Measurements from ENCODE around the gene ARRB1. TPM values are rescaled to one million over a fixed set of nuclear protein-coding genes. Genes with fewer than 3 reads are reported as not detected.
"Not testable (repeated sequence)": the region's sequence is repeated elsewhere in the genome, so short reads cannot be mapped to it uniquely, and the experiment has no call there.

The ARRB1 gene
- total RNA-seq, 1 donor from 2014 or later = 9.3 TPM

- DNase-seq (ENCODE audit: low spot score) = no peak
- no peak for ATAC-seq
Measured at GRCh38 chr11:75277991-75278790, 73.3 kb downstream of the ARRB1 start.

GRCh38 chr11:75277211-75277805 lies 74.2 kb downstream of the ARRB1 start:
- no peak for ATAC-seq
- DNase-seq (ENCODE audit: low spot score) = peak; percentile 37

GRCh38 chr11:75276686-75277085 lies 74.8 kb downstream of the ARRB1 start:
- DNase-seq (ENCODE audit: low spot score) (peak; percentile 27), ATAC-seq (no peak)

GRCh38 chr11:75276186-75276585 lies 75.3 kb downstream of the ARRB1 start:
- ATAC-seq (no peak), DNase-seq (ENCODE audit: low spot score) (no peak)

DNA sequence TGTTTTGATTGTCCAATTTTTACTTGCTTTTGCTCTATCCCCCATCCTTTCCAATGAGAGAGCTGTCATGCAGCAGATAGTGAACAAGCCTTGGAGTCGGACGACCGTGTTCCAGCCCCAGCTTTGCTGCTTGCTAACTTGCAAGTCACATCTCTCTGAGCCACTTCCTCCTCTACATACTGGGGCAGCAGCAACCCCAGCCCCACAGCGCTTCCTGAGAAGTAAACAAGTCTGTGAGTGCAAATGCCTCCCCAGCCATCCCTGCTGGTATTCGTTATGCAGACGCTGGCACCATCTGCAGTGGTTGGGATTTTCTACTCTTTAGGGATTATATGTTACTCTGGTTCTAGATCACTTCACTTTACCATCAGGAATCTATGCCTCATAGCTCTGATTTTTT lies 75.9 kb downstream of the ARRB1 start:
- ATAC-seq (peak; percentile 23), DNase-seq (ENCODE audit: low spot score) (peak; percentile 48)

DNA sequence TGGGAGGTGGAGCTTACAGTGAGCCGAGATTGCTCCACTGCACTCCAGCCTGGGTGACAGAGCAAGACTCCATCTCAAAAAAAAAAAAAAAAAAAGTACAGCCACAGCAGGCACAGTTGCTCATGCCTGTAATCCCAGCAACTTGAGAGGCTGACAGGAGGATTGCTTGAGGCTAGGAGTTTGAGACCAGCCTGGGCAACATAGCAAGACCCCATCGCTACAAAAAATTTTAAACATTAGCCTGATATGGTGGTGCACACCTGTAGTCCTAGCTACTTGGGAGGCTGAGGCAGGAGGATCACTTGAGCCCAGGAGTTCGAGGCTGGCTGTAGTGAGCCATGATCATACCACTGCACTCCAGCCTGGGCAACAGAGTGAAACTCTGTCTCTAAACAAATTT lies 76.7 kb downstream of the ARRB1 start:
- not testable (repeated sequence) for DNase-seq (ENCODE audit: low spot score); ATAC-seq

DNA sequence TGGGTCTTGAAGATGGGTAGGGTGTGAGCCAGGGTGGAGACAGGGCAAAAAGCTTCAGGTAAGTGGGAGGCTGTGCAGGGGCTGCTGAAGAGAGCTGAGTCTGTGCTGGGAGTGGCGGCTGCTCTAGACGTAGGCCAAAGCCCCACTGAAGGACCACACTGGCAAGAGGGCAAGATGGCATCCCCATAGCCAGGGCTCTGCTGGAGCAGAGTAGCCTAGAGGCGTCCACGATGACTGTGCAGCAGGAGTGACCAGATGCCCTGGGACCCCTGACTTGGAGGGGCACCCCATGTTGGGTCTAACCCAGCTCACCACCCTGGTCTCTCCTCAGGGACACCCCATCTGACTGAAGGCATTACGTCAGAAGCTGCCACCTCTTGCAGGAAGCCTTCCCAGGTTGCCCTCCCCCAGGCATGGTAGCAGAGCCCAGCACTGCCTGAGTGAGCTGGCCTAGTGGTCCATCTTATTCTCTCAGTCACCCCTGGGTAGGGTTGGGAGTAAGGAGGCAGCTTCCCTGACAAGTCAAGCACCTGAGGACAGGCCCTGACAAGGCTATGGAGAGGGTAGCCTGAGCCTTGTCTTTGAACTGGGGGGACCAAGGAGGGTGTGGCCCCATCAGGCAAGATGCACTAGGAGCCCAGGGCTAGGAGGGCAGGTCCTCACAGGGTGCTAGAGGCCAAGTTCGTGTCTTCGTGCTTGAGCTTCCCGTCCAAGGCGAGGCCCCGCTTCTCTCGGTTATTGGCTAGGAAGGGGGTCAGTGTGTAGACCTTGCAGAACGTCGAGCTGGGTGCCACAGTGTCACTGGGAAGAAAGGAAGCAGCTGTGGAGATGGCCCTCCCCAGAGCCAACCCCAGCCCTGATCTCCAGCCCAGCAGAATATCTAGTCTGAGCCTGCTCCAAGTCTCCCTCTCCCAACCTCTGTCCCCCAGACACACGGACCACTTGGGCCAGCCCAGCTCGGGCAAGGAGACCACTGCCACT lies 77.8 kb downstream of the ARRB1 start:
- peak; percentile 40 for DNase-seq (ENCODE audit: low spot score)
- ATAC-seq = no peak

DNA sequence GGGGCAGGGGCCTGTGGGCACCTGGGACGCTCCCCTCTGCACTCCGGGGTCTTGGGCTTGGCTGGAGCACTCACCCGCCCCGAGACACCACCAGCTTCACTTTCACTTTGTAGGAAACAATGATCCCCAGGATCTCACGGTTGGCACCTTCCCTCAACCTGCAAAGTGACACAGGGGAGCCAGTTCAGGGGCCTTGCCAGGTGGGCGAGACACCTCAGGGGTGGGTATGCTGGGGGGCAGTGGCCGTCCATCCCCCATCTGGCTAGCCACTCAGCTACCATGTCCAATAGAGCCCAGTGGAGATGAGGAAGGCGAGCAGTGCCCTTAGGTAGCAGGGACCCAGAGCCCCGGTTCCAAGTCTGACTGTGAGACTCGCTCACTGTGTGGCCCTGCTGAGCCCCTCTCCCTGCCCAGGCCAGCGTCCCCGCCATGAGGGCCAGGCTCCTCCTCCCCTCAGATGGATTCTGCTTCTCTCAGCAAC lies 78.6 kb downstream of the ARRB1 start:
- ATAC-seq = no peak
- no peak for DNase-seq (ENCODE audit: low spot score)

- DNase-seq (ENCODE audit: low spot score) = no peak
- no peak for ATAC-seq
Measured at GRCh38 chr11:75272391-75272790, 79.1 kb downstream of the ARRB1 start.

DNA sequence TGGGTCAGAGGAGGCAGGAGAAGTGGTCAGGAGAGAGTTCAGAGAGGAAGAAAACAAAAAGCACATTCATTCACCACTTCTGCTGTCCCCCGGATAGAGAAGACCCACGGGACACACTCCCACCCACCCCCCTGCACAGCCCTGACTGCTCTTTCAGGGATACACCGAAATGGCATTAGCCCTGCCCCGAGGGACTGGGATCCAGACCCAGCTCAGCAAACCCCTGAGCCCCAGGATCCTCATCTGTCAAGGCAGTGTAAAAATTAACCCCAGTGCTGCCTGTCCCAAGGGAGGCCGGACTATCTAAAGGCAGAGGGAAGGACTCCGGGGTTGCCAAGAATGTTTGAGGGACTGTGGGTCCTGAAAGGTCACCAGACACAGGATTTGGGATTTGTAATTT lies 79.7 kb downstream of the ARRB1 start:
- DNase-seq (ENCODE audit: low spot score) (no peak), ATAC-seq (no peak)

DNA sequence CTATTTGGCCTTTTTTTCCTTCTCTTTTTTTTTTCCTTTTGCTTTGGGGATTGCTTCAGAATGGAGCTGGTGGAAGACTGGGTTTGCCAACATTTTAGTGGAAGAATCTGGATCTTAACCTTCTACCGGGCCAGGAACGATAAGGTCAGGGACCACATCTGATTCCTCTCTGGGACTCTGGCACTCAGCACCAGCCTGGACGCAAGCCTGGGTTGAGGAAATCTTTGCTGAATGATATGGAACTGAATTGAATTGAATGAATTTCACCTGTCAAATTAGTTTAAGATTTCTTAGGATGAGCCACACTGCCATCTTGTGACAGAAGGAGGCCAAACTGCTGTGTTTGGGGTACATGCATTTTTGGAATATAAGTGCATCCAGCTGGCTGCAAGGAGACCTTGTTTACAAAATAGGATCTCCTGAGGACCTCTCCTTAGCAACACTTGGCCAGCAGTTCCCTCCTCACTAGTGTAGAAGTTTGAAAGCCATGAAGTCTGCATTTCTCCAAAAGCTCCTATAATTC lies 80.5 kb downstream of the ARRB1 start:
- ATAC-seq = peak; percentile 23

DNA sequence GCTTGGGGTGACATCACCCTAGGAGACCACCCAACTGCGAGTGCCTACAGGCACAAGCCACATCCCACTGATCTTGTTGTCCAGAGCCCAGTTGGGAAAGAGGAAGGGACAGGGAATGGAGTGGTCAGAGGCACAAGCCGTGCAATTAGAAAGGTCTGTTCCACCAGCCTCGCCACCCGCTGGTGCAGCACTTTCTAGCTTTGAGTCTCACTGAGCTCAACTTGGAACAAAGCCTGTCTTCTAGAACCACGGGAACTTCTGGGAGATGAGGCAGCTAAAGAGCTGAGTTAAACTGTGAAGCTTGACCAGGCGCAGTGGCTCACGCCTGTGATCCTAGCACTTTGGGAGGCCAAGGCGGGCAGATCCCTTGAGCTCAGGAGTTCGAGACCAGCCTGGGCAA lies 81.6 kb downstream of the ARRB1 start:
- ATAC-seq (no peak), DNase-seq (ENCODE audit: low spot score) (no peak)

More for the DNA sequence above, 80.5 kb downstream of the ARRB1 start:
- DNase-seq (ENCODE audit: low spot score) = no peak

DNA sequence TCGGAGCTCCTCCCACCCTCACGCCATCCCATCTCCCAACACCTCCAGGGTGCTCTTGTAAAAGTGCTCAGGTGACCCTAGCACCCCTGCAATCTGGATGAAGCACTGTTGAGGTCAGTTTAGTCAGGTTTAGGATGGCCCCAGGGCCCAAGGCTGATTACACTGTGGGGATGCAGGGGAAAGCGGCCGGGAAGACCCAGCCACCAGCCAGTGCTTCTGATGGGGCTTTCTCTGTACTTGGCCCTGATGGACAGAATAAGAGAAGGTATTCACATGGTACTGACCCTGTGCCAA lies 82.1 kb downstream of the ARRB1 start:
- ATAC-seq (no peak), DNase-seq (ENCODE audit: low spot score) (no peak)

DNA sequence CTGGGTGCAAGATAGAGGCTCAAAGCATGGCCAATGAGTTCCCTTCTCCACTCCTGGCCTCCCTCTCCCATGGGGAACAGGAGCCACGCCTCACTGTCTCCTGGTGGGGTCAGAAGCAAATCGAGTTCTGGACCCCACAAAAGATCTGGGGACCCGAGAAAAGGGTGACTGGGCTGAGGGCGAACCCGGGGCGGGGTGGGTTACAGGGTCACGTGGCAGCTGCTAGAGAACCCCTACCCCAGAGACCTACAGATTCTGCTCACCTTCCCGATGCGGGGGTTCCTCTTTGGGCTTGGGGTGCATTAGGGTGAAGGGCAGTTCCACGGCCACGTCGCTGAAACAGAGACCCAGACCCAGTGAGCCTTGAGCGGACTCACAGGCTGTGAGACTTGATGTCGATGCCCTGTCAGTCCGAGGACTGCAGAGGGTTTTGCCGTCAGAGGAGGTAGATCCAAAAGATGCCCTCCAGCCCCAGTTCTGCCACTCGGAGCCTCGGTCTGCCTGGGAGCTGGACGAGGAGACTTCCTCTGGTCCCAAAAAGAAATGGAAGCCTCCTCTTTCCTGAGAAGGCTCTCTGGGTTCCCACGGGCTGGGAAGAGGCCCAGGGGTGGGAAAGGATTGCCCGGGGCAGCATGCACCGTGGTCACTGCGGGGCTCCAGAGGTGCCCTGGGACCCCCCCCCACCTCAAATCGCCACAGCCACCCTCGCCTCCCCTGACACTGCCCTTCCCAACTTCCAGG lies 82.7 kb downstream of the ARRB1 start:
- no peak for DNase-seq (ENCODE audit: low spot score)
- ATAC-seq = no peak

GRCh38 chr11:75267171-75267970 lies 84.1 kb downstream of the ARRB1 start:
- ATAC-seq (no peak), DNase-seq (ENCODE audit: low spot score) (no peak)

DNA sequence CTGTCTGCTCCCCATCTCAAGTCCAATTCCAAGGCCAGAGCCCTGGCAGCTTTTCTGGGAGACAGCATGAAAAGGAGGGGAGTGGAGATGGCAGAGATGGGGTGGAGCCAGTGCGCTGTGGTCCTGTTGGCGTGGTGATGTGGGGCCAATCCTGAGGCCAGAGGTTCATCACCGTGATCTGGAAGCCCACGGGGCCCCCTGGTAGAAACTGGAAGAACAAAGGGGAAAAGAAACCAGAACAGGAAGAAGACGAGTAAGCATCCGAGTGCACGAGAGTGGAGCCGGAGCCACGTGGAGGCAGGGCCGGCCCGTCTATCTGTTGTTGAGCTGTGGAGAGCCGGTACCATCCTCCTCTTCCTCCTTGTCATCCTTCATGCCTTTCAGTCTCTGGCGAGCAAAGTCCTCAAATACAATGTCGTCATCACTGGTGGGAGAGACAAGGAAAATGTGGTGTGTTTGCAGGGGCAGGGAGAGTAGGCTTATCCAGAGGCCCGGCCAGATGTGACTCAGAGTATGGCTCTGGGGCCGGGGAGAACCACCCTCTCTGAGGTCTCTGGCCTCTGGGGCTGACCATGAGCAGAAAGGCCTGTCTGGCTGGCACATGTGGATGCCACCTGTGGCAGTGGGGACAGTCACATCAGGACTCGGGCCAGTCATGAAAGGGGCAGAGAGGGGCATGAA lies 85.5 kb downstream of the ARRB1 start:
- no peak for DNase-seq (ENCODE audit: low spot score)
- ATAC-seq = no peak

GRCh38 chr11:75264971-75265370 lies 86.5 kb downstream of the ARRB1 start:
- ATAC-seq = no peak
- no peak for DNase-seq (ENCODE audit: low spot score)

GRCh38 chr11:75264356-75264755 lies 87.1 kb downstream of the ARRB1 start:
- ATAC-seq = no peak
- no peak for DNase-seq (ENCODE audit: low spot score)

- no peak for DNase-seq (ENCODE audit: low spot score)
- no peak for ATAC-seq
Measured at GRCh38 chr11:75263944-75264349, 87.5 kb downstream of the ARRB1 start.
